H1 (cell line): ENCODE results near the gene CAV1. TPM values are rescaled to one million over a fixed set of nuclear protein-coding genes. Genes with fewer than 3 reads are reported as not detected.

ENCODE experiments used
- CTCF ChIA-PET: fragments of 300-600 bp; sonication (Branson Sonifier 250); formaldehyde crosslinking; loops from one replicate; lab custom pipeline; 2021; ENCODE audit not compliant: partially characterized antibody; lab: Charles Lee
- POLR2A ChIA-PET: fragments of 300-600 bp; sonication (Branson Sonifier 250); formaldehyde crosslinking; loops from one replicate; lab custom pipeline; 2021; ENCODE audit warnings: inconsistent platforms; ENCODE audit not compliant: partially characterized antibody; lab: Charles Lee
- DNase-seq, 2 experiments: peaks; one replicate each; pipeline versions ENCODE4 v3.0.0 to v3.0.0-alpha.2; 2010 to 2022; ENCODE audit warnings: low spot score in 2 of 2, low read depth in 1 of 2, mixed read lengths in 1 of 2
- FAIRE-seq: peaks from 2 replicates; lab custom pipeline; 2011; peaks lifted over from hg19 to GRCh38; lab: Jason Lieb, UNC
- H2AFZ ChIP-seq: 2 replicates; pipeline ENCODE4 v1.8.1; 2012; ENCODE audit warnings: low read length, inconsistent platforms
- H2AK5ac ChIP-seq: 2 replicates; pipeline ENCODE4 v1.6.1; 2013; ENCODE audit warnings: low read depth, low read length
- H2BK120ac ChIP-seq: replicated peaks from 2 replicates; pipeline ENCODE3; 2013; ENCODE audit warnings: low read depth, low read length, inconsistent platforms
- H2BK12ac ChIP-seq: 2 replicates; pipeline ENCODE4 v1.6.1; 2013; ENCODE audit warnings: low read depth, low read length
- H2BK15ac ChIP-seq: 2 replicates; pipeline ENCODE4 v1.6.1; 2013; ENCODE audit warnings: low read length
- H2BK20ac ChIP-seq: 2 replicates; pipeline ENCODE4 v1.6.1; 2013; ENCODE audit warnings: low read length
- H2BK5ac ChIP-seq: 2 replicates; pipeline ENCODE4 v1.6.1; 2013; ENCODE audit warnings: low read depth, low read length
- H3K14ac ChIP-seq: 2 replicates; pipeline ENCODE4 v1.6.1; 2013; ENCODE audit warnings: inconsistent platforms; ENCODE audit not compliant: insufficient read length
- H3K18ac ChIP-seq: 2 replicates; pipeline ENCODE4 v1.6.1; 2013; ENCODE audit warnings: low read length; ENCODE audit errors: extremely low read depth
- H3K23ac ChIP-seq: 2 replicates; pipeline ENCODE4 v1.6.1; 2013; ENCODE audit warnings: inconsistent platforms; ENCODE audit not compliant: insufficient read length
- H3K23me2 ChIP-seq: 2 replicates; pipeline ENCODE4 v1.6.1; 2013; ENCODE audit warnings: low read depth, low read length
- H3K27ac ChIP-seq: 2 replicates; pipeline ENCODE4 v1.6.1; 2011; ENCODE audit warnings: low read depth, low read length, inconsistent platforms
- H3K27me3 ChIP-seq, 4 experiments: replicated peaks in 1 of 4; 1 replicate in 1 of 4; 2 replicates in 3 of 4; pipeline versions ENCODE4 v1.6.1 to v1.8.1; 2011 to 2013; ENCODE audit warnings: low read length in 3 of 4, mild to moderate bottlenecking in 3 of 4, inconsistent platforms in 2 of 4, mixed read lengths in 2 of 4, moderate library complexity in 1 of 4; ENCODE audit not compliant: control insufficient read depth in 3 of 4, insufficient read depth in 3 of 4; ENCODE audit errors: extremely low read depth in 1 of 4
- H3K36me3 ChIP-seq, 4 experiments: 2 replicates each; pipeline versions ENCODE4 v1.6.1 to v1.8.1; 2011 to 2013; ENCODE audit warnings: mild to moderate bottlenecking in 4 of 4, low read length in 3 of 4, moderate library complexity in 2 of 4, control low read depth in 1 of 4, inconsistent platforms in 1 of 4; ENCODE audit not compliant: insufficient read depth in 4 of 4, control insufficient read depth in 2 of 4
- H3K4ac ChIP-seq: replicated peaks from 2 replicates; pipeline ENCODE3; 2013; ENCODE audit warnings: low read length, low read depth, mixed read lengths, inconsistent platforms; ENCODE audit not compliant: insufficient read length
- H3K4me1 ChIP-seq, 4 experiments: replicated peaks in 1 of 4; 1 replicate in 1 of 4; 2 replicates in 3 of 4; pipeline versions ENCODE4 v1.6.1 to v1.8.1; 2011 to 2013; ENCODE audit warnings: low read length in 3 of 4, inconsistent platforms in 2 of 4, mixed read lengths in 1 of 4; ENCODE audit not compliant: insufficient read depth in 4 of 4, control insufficient read depth in 3 of 4
- H3K4me2 ChIP-seq, 2 experiments: 2 replicates each; pipeline versions ENCODE4 v1.6.1 to v1.8.1; 2011 to 2013; ENCODE audit warnings: low read depth in 2 of 2, low read length in 2 of 2, control low read depth in 1 of 2, inconsistent platforms in 1 of 2, mild to moderate bottlenecking in 1 of 2; ENCODE audit not compliant: insufficient read depth in 1 of 2
- H3K4me3 ChIP-seq, 4 experiments: fragments of 200-600, 300-600 bp in 1 of 4; sonication (generic), shearing (Covaris generic), sonication (Bioruptor Twin) in 1 of 4; 2 replicates each; pipeline versions ENCODE4 v1.5.1 to v1.8.1; 2011 to 2016; ENCODE audit warnings: low read length in 4 of 4, low read depth in 3 of 4, control low read depth in 2 of 4, inconsistent platforms in 2 of 4, mild to moderate bottlenecking in 2 of 4, mixed read lengths in 1 of 4, moderate library complexity in 1 of 4; ENCODE audit not compliant: insufficient read depth in 2 of 4; ENCODE audit errors: extremely low read depth in 1 of 4
- H3K56ac ChIP-seq: replicated peaks from 2 replicates; pipeline ENCODE3; 2013; ENCODE audit warnings: low read depth, mild to moderate bottlenecking, mixed read lengths, low read length, inconsistent platforms; ENCODE audit not compliant: insufficient read length
- H3K79me1 ChIP-seq: 2 replicates; pipeline ENCODE4 v1.6.1; 2013; ENCODE audit warnings: low read depth, low read length, control low read depth
- H3K79me2 ChIP-seq, 2 experiments: 2 replicates each; pipeline versions ENCODE4 v1.6.1 to v1.8.1; 2012 to 2013; ENCODE audit warnings: low read length in 2 of 2, mild to moderate bottlenecking in 2 of 2, inconsistent platforms in 1 of 2; ENCODE audit not compliant: insufficient read depth in 2 of 2, control insufficient read depth in 1 of 2
- H3K9ac ChIP-seq, 4 experiments: replicated peaks in 1 of 4; 1 replicate in 1 of 4; 2 replicates in 3 of 4; pipeline versions ENCODE4 v1.6.1 to v1.8.1; 2011 to 2013; ENCODE audit warnings: low read depth in 3 of 4, low read length in 3 of 4, control low read depth in 2 of 4, mild to moderate bottlenecking in 2 of 4, moderate library complexity in 2 of 4, inconsistent platforms in 1 of 4; ENCODE audit errors: extremely low read depth in 1 of 4
- H3K9me3 ChIP-seq, 2 experiments: 2 replicates each; pipeline versions ENCODE4 v1.6.1 to v1.8.1; 2012 to 2013; ENCODE audit warnings: mild to moderate bottlenecking in 2 of 2, moderate library complexity in 2 of 2, control low read depth in 1 of 2, inconsistent platforms in 1 of 2, low read depth in 1 of 2, low read length in 1 of 2, mixed read lengths in 1 of 2; ENCODE audit not compliant: insufficient read depth in 2 of 2
- H4K20me1 ChIP-seq, 2 experiments: replicated peaks in 1 of 2; 2 replicates each; pipeline versions ENCODE3 to v1.8.1; 2011 to 2013; ENCODE audit warnings: inconsistent platforms in 2 of 2, low read length in 2 of 2, mild to moderate bottlenecking in 1 of 2; ENCODE audit not compliant: insufficient read depth in 2 of 2, control insufficient read depth in 1 of 2
- H4K5ac ChIP-seq: 2 replicates; pipeline ENCODE4 v1.6.1; 2013; ENCODE audit warnings: low read length, low read depth, mixed read lengths, inconsistent platforms; ENCODE audit not compliant: insufficient read length
- H4K8ac ChIP-seq: 2 replicates; pipeline ENCODE4 v1.8.0; 2013; ENCODE audit warnings: mild to moderate bottlenecking, moderate library complexity, low read length, inconsistent platforms; ENCODE audit not compliant: insufficient read depth; ENCODE audit errors: extremely low read depth
- H4K91ac ChIP-seq: replicated peaks from 2 replicates; pipeline ENCODE3; 2013; ENCODE audit warnings: low read length, mixed read lengths, inconsistent platforms; ENCODE audit not compliant: insufficient read length
- ASH2L ChIP-seq: fragments of 200-600, 300-600 bp; sonication (generic); IDR thresholded peaks from one replicate; pipeline ENCODE4 v1.7.1; 2017; ENCODE audit warnings: low read length
- BRCA1 ChIP-seq: IDR thresholded peaks from 2 replicates; pipeline ENCODE4 v1.6.1; 2012; ENCODE audit warnings: low read depth, low read length, improper control_type of control experiment
- CHD2 ChIP-seq: IDR thresholded peaks from 2 replicates; pipeline ENCODE4 v1.6.1; 2012; ENCODE audit warnings: low read length, improper control_type of control experiment
- FOSL1 ChIP-seq: IDR thresholded peaks from 2 replicates; pipeline ENCODE4 v1.6.1; 2011; ENCODE audit warnings: mild to moderate bottlenecking, low read depth, low read length, moderate library complexity; ENCODE audit not compliant: insufficient read depth
- HDAC2 ChIP-seq, 2 experiments: fragments of 300-600 bp in 1 of 2; sonication (generic) in 1 of 2; IDR thresholded peaks; 2 replicates each; pipeline ENCODE4 v1.6.1; 2011 to 2012; ENCODE audit warnings: low read depth in 2 of 2, low read length in 2 of 2, mild to moderate bottlenecking in 2 of 2, moderate library complexity in 2 of 2, borderline replicate concordance in 1 of 2, inconsistent platforms in 1 of 2
- KDM1A ChIP-seq: fragments of 200-600, 300-600 bp; sonication (generic); IDR thresholded peaks from 2 replicates; pipeline ENCODE4 v1.7.1; 2016; ENCODE audit warnings: mild to moderate bottlenecking, low read length, borderline replicate concordance
- POLR2AphosphoS5 ChIP-seq: IDR thresholded peaks from 2 replicates; pipeline ENCODE4 v1.6.1; 2011; ENCODE audit warnings: low read depth, low read length
- SIN3A ChIP-seq, 2 experiments: IDR thresholded peaks in 1 of 2; conservative IDR thresholded peaks in 1 of 2; 2 replicates each; pipeline ENCODE4 v1.6.1; 2011 to 2012; ENCODE audit warnings: low read length in 2 of 2, improper control_type of control experiment in 1 of 2, low read depth in 1 of 2, mild to moderate bottlenecking in 1 of 2
- SRF ChIP-seq: IDR thresholded peaks from 2 replicates; pipeline ENCODE4 v1.6.1; 2011; ENCODE audit warnings: mild to moderate bottlenecking, low read depth, low read length, moderate library complexity
- TCF12 ChIP-seq: IDR thresholded peaks from 2 replicates; pipeline ENCODE4 v1.6.1; 2011; ENCODE audit warnings: low read depth, mild to moderate bottlenecking, low read length
- USF2 ChIP-seq: IDR thresholded peaks from 2 replicates; pipeline ENCODE4 v1.6.1; 2011; ENCODE audit warnings: low read length, improper control_type of control experiment
- ZNF274 ChIP-seq: IDR thresholded peaks from 2 replicates; pipeline ENCODE4 v1.7.0; 2012; ENCODE audit warnings: low read length, borderline replicate concordance; ENCODE audit errors: extremely low read depth
- WGBS, 2 experiments: shearing (Covaris generic) in 1 of 2; methylation state at CpG; one replicate each; pipeline versions ENCODE4 v1.1.6 to v1.1.7; 2013 to 2015; ENCODE audit warnings: low lambda C conversion rate in 2 of 2, mixed read lengths in 2 of 2, inconsistent platforms in 1 of 2, low coverage in 1 of 2, missing lambda C conversion rate in 1 of 2; ENCODE audit not compliant: insufficient replicate concordance in 2 of 2, insufficient coverage in 1 of 2, insufficient read length in 1 of 2; ENCODE audit errors: extremely low coverage in 1 of 2, missing lambda C conversion rate in 1 of 2; 5-methylcytosine and 5-hydroxymethylcytosine counted together
- polyA plus RNA-seq, 7 experiments: library from polyadenylated mRNA; depleted of rRNA in 3 of 7; stranded (reverse) in 5 of 7; unstranded in 2 of 7; fragments of >200 nt in 5 of 7; fragments of 200-250 nt in 2 of 7; gene quantifications; 1 replicate in 5 of 7; 2 replicates in 1 of 7; 4 replicates in 1 of 7; pipeline versions ENCODE4 v1.2.1 to v1.2.3, GENCODE V29; 2011 to 2013; ENCODE audit warnings: missing spikeins in 2 of 7, mixed read lengths in 2 of 7
- total RNA-seq: library from RNA; stranded (reverse); fragmentation: NEBNext Ultra II Directional; extraction: Animal tissue kit (Norgen Biotek cat#: 25700); gene quantifications from 2 replicates; pipeline ENCODE4 v1.2.1, GENCODE V29; 2021

CAV1 gene
- total and polyA plus RNA-seq, 2 of the 8 experiments (the other 6 are each of a cell fraction or from before 2014, with no cell fraction given): 16.3 to 21.8 TPM

GRCh38 chr7:116492654-116493109, 32.2 kb upstream of the CAV1 start:
- Histone ChIP-seq H2BK120ac (no peak overlapping the region), H2AK5ac (no peak overlapping the region), H4K91ac (no peak overlapping the region), H3K23ac (no peak overlapping the region), H3K4me3 (no peak overlapping the region), H2BK15ac (no peak overlapping the region), H4K20me1 (no peaks in the 10 kb centered on the region), H3K23me2 (no peaks in the 10 kb centered on the region), H3K79me1 (no peaks in the 10 kb centered on the region), H2BK5ac (no peak overlapping the region), H2AFZ (no peak overlapping the region), H3K27ac (no peak overlapping the region), H3K56ac (no peak overlapping the region), H3K27me3 (no peaks in the 10 kb centered on the region), H4K5ac (no peak overlapping the region), H3K18ac (no peak overlapping the region), H3K9ac (no peak overlapping the region), H3K9me3 (no peaks in the 10 kb centered on the region), H3K4ac (no peak overlapping the region), H4K8ac (no peak overlapping the region), H2BK20ac (no peak overlapping the region), H3K4me1 (no peaks in the 10 kb centered on the region), H3K36me3 (no peaks in the 10 kb centered on the region), H2BK12ac (no peak overlapping the region), H3K79me2 (no peaks in the 10 kb centered on the region), H3K4me2 (no peak overlapping the region), H3K14ac (no peak overlapping the region)
- FAIRE-seq: no peak
- WGBS, 2 experiments: 96% methylated on average over 3 of the region's 3 CpGs; no CpG with 5 or more reads in 1 of the 2 experiments
- CTCF ChIA-PET: interaction anchor here (0.6 kb wide), 1 partner anchor 221 kb away, joined by 3 read pairs; no protein-coding TSS in a partner anchor
- POLR2A ChIA-PET: no interaction called here
- DNase-seq: no peak
- TF ChIP-seq USF2: no peak
- no peak for TF ChIP-seq HDAC2 (IDR thresholded peaks at IDR 0.05; ENCODE audit: borderline replicate concordance in 1 of 2, low read depth in 2 of 2, low read length in 2 of 2)
- no peak for TF ChIP-seq SIN3A (conservative IDR thresholded peaks at IDR 0.05 in 1 of 2, IDR thresholded peaks at IDR 0.05 in 1 of 2; ENCODE audit: low read depth in 1 of 2, low read length in 2 of 2)
- no peak for TF ChIP-seq SRF
- TF ChIP-seq CHD2: no peak
- TF ChIP-seq FOSL1: no peak
- no peak for TF ChIP-seq POLR2AphosphoS5
- TF ChIP-seq TCF12: no peak
- TF ChIP-seq KDM1A: no peak
- no peak for TF ChIP-seq ASH2L
- TF ChIP-seq ZNF274: no peak
- TF ChIP-seq BRCA1: no peak
